HEK293 (cell line): ENCODE results near the gene C19orf44.
A peak's percentile ranks its signal among the peaks of the same experiment; 100 is the strongest.

ENCODE experiments used
- IKZF3 ChIP-seq: fragments of 450-650 bp; IDR thresholded peaks from 2 replicates; pipeline ENCODE4 v1.5.0; 2018; ENCODE audit warnings: missing biosample characterization, mild to moderate bottlenecking, missing genetic modification characterization, moderate library complexity
- KLF8 ChIP-seq: fragments of 450-650 bp; formaldehyde crosslinking; IDR thresholded peaks from 2 replicates; pipeline ENCODE4 v1.5.1; 2016; ENCODE audit warnings: missing biosample characterization, missing genetic modification characterization
- MZF1 ChIP-seq: fragments of 450-650 bp; formaldehyde crosslinking; IDR thresholded peaks from 2 replicates; pipeline ENCODE4 v1.5.1; 2017; ENCODE audit warnings: missing biosample characterization, missing genetic modification characterization, borderline replicate concordance
- SP2 ChIP-seq: fragments of 450-650 bp; formaldehyde crosslinking; IDR thresholded peaks from 2 replicates; pipeline ENCODE4 v1.5.1; 2016; ENCODE audit warnings: missing biosample characterization, missing genetic modification characterization
- TCF7L2 ChIP-seq: IDR thresholded peaks from 2 replicates; pipeline ENCODE4 v1.6.1; 2011; ENCODE audit warnings: low read depth, mild to moderate bottlenecking, inconsistent platforms, low read length, moderate library complexity, borderline replicate concordance
- ZNF146 ChIP-seq: fragments of 450-650 bp; formaldehyde crosslinking; IDR thresholded peaks from 2 replicates; pipeline ENCODE4 v1.5.1; 2016; ENCODE audit warnings: missing biosample characterization, missing genetic modification characterization
- ZNF184 ChIP-seq: fragments of 450-650 bp; IDR thresholded peaks from 2 replicates; pipeline ENCODE4 v1.5.1; 2018; ENCODE audit warnings: missing biosample characterization, mild to moderate bottlenecking, missing genetic modification characterization
- ZNF366 ChIP-seq: fragments of 450-650 bp; formaldehyde crosslinking; conservative IDR thresholded peaks from 2 replicates; pipeline ENCODE4 v1.5.1; 2016; ENCODE audit warnings: missing biosample characterization, missing genetic modification characterization
- ZNF596 ChIP-seq: fragments of 450-650 bp; IDR thresholded peaks from 2 replicates; pipeline ENCODE4 v1.5.0; 2018; ENCODE audit warnings: missing biosample characterization, mild to moderate bottlenecking, missing genetic modification characterization, moderate library complexity
- ZNF658 ChIP-seq: fragments of 450-650 bp; formaldehyde crosslinking; IDR thresholded peaks from 2 replicates; pipeline ENCODE4; 2016; ENCODE audit warnings: missing biosample characterization, missing genetic modification characterization
- ZNF677 ChIP-seq: fragments of 450-650 bp; IDR thresholded peaks from 2 replicates; pipeline ENCODE4 v1.5.0; 2018; ENCODE audit warnings: missing biosample characterization, mild to moderate bottlenecking, missing genetic modification characterization, moderate library complexity
- ZNF830 ChIP-seq: fragments of 450-650 bp; IDR thresholded peaks from 2 replicates; pipeline ENCODE4 v1.5.0; 2018; ENCODE audit warnings: missing biosample characterization, missing genetic modification characterization, low read depth, mild to moderate bottlenecking, moderate library complexity
- TF ChIP-seq, protein P1 (sequence below): fragments of 450-650 bp; formaldehyde crosslinking; optimal IDR thresholded peaks from 2 replicates; pipeline ENCODE3; 2016; ENCODE audit warnings: missing biosample characterization, mild to moderate bottlenecking, missing genetic modification characterization
- TF ChIP-seq, protein P2 (sequence below): fragments of 450-650 bp; formaldehyde crosslinking; conservative IDR thresholded peaks from 2 replicates; pipeline ENCODE4 v1.5.1; 2016; ENCODE audit warnings: low read depth, missing biosample characterization, missing genetic modification characterization
- TF ChIP-seq, protein P3 (sequence below): fragments of 450-650 bp; formaldehyde crosslinking; conservative IDR thresholded peaks from 2 replicates; pipeline ENCODE4 v1.5.1; 2016; ENCODE audit warnings: low read depth, missing biosample characterization, missing genetic modification characterization
- TF ChIP-seq, protein P4 (sequence below): fragments of 450-650 bp; formaldehyde crosslinking; IDR thresholded peaks from 2 replicates; pipeline ENCODE4 v1.5.0; 2017; ENCODE audit warnings: missing biosample characterization, missing genetic modification characterization, borderline replicate concordance
- TF ChIP-seq, protein P5 (sequence below): fragments of 450-650 bp; formaldehyde crosslinking; IDR thresholded peaks from 2 replicates; pipeline ENCODE4 v1.5.1; 2016; ENCODE audit warnings: missing biosample characterization, missing genetic modification characterization, borderline replicate concordance
- TF ChIP-seq, protein P6 (sequence below): fragments of 450-650 bp; formaldehyde crosslinking; IDR thresholded peaks from 2 replicates; pipeline ENCODE4 v1.5.1; 2016; ENCODE audit warnings: missing biosample characterization, missing genetic modification characterization

Gene C19orf44

DNA sequence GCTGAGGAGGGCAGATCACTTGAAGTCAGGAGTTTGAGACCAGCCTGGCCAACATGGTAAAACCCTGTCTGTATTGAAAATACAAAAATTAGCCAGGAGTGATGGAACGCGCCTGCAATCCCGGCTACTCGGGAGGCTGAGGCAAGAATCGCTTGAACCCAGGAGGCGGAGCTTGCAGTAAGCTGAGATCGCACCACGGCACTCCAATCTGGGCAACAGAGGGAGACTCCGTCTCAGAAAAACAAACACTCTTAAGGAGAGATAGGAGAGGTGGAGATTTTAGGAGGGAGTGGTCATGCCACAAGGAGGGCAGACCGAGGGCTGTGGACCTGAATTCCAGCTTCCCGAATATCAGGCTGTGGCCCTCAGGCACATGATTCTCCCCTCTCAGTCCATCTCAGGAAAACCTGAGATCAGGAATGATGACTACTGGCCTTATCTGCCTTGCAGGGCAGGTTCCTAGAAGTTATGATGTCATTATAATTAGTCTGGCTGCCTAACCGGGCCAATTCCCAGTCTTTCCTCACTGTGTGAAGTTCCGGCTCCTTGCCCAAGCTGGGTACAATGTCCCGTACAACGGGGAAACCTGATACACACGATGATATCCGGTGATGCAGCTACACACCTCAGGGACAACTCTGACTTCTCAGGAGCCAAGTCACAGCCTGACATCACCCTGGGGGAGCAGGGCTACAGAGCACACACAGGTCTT lies 73.6 kb downstream of the C19orf44 start (continued):
- TF ChIP-seq, protein P1, sequence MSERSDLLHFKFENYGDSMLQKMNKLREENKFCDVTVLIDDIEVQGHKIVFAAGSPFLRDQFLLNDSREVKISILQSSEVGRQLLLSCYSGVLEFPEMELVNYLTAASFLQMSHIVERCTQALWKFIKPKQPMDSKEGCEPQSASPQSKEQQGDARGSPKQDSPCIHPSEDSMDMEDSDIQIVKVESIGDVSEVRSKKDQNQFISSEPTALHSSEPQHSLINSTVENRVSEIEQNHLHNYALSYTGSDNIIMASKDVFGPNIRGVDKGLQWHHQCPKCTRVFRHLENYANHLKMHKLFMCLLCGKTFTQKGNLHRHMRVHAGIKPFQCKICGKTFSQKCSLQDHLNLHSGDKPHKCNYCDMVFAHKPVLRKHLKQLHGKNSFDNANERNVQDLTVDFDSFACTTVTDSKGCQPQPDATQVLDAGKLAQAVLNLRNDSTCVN: no peak
- TF ChIP-seq MZF1 (tag by site-specific recombination) (no peak), IKZF3 (tag by site-specific recombination) (peak; percentile 42; the same call in 1 of the 2 replicates), ZNF677 (tag by site-specific recombination) (no peak), ZNF366 (tag by site-specific recombination) (peak; percentile 96), ZNF596 (no peak), ZNF658 (no peak), ZNF146 (tag by site-specific recombination) (no peak), KLF8 (tag by site-specific recombination) (peak; percentile 62; the same call in 1 of the 2 replicates), TCF7L2 (no peak), SP2 (peak; percentile 60), ZNF830 (tag by site-specific recombination) (no peak), ZNF184 (tag by site-specific recombination) (0 out of 2 replicates have a peak, but pooled peaks have one; percentile 38)
- TF ChIP-seq, protein P2, sequence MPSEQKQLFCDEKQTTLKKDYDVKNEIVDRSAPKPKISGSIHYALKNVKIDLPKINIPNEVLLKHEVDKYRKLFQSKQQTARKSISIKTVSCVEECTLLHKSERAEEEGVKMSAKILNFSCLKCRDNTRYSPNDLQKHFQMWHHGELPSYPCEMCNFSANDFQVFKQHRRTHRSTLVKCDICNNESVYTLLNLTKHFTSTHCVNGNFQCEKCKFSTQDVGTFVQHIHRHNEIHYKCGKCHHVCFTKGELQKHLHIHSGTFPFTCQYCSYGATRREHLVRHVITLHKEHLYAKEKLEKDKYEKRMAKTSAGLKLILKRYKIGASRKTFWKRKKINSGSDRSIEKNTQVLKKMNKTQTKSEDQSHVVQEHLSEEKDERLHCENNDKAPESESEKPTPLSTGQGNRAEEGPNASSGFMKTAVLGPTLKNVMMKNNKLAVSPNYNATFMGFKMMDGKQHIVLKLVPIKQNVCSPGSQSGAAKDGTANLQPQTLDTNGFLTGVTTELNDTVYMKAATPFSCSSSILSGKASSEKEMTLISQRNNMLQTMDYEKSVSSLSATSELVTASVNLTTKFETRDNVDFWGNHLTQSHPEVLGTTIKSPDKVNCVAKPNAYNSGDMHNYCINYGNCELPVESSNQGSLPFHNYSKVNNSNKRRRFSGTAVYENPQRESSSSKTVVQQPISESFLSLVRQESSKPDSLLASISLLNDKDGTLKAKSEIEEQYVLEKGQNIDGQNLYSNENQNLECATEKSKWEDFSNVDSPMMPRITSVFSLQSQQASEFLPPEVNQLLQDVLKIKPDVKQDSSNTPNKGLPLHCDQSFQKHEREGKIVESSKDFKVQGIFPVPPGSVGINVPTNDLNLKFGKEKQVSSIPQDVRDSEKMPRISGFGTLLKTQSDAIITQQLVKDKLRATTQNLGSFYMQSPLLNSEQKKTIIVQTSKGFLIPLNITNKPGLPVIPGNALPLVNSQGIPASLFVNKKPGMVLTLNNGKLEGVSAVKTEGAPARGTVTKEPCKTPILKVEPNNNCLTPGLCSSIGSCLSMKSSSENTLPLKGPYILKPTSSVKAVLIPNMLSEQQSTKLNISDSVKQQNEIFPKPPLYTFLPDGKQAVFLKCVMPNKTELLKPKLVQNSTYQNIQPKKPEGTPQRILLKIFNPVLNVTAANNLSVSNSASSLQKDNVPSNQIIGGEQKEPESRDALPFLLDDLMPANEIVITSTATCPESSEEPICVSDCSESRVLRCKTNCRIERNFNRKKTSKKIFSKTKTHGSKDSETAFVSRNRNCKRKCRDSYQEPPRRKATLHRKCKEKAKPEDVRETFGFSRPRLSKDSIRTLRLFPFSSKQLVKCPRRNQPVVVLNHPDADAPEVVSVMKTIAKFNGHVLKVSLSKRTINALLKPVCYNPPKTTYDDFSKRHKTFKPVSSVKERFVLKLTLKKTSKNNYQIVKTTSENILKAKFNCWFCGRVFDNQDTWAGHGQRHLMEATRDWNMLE: 0 out of 2 replicates have a peak, but pooled peaks have one; percentile 17
- TF ChIP-seq, protein P3, sequence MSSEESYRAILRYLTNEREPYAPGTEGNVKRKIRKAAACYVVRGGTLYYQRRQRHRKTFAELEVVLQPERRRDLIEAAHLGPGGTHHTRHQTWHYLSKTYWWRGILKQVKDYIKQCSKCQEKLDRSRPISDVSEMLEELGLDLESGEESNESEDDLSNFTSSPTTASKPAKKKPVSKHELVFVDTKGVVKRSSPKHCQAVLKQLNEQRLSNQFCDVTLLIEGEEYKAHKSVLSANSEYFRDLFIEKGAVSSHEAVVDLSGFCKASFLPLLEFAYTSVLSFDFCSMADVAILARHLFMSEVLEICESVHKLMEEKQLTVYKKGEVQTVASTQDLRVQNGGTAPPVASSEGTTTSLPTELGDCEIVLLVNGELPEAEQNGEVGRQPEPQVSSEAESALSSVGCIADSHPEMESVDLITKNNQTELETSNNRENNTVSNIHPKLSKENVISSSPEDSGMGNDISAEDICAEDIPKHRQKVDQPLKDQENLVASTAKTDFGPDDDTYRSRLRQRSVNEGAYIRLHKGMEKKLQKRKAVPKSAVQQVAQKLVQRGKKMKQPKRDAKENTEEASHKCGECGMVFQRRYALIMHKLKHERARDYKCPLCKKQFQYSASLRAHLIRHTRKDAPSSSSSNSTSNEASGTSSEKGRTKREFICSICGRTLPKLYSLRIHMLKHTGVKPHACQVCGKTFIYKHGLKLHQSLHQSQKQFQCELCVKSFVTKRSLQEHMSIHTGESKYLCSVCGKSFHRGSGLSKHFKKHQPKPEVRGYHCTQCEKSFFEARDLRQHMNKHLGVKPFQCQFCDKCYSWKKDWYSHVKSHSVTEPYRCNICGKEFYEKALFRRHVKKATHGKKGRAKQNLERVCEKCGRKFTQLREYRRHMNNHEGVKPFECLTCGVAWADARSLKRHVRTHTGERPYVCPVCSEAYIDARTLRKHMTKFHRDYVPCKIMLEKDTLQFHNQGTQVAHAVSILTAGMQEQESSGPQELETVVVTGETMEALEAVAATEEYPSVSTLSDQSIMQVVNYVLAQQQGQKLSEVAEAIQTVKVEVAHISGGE (tag by site-specific recombination): peak; percentile 65; the same call in 1 of the 2 replicates
- TF ChIP-seq, protein P4, sequence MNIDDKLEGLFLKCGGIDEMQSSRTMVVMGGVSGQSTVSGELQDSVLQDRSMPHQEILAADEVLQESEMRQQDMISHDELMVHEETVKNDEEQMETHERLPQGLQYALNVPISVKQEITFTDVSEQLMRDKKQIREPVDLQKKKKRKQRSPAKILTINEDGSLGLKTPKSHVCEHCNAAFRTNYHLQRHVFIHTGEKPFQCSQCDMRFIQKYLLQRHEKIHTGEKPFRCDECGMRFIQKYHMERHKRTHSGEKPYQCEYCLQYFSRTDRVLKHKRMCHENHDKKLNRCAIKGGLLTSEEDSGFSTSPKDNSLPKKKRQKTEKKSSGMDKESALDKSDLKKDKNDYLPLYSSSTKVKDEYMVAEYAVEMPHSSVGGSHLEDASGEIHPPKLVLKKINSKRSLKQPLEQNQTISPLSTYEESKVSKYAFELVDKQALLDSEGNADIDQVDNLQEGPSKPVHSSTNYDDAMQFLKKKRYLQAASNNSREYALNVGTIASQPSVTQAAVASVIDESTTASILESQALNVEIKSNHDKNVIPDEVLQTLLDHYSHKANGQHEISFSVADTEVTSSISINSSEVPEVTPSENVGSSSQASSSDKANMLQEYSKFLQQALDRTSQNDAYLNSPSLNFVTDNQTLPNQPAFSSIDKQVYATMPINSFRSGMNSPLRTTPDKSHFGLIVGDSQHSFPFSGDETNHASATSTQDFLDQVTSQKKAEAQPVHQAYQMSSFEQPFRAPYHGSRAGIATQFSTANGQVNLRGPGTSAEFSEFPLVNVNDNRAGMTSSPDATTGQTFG (tag by site-specific recombination): no peak
- TF ChIP-seq, protein P5, sequence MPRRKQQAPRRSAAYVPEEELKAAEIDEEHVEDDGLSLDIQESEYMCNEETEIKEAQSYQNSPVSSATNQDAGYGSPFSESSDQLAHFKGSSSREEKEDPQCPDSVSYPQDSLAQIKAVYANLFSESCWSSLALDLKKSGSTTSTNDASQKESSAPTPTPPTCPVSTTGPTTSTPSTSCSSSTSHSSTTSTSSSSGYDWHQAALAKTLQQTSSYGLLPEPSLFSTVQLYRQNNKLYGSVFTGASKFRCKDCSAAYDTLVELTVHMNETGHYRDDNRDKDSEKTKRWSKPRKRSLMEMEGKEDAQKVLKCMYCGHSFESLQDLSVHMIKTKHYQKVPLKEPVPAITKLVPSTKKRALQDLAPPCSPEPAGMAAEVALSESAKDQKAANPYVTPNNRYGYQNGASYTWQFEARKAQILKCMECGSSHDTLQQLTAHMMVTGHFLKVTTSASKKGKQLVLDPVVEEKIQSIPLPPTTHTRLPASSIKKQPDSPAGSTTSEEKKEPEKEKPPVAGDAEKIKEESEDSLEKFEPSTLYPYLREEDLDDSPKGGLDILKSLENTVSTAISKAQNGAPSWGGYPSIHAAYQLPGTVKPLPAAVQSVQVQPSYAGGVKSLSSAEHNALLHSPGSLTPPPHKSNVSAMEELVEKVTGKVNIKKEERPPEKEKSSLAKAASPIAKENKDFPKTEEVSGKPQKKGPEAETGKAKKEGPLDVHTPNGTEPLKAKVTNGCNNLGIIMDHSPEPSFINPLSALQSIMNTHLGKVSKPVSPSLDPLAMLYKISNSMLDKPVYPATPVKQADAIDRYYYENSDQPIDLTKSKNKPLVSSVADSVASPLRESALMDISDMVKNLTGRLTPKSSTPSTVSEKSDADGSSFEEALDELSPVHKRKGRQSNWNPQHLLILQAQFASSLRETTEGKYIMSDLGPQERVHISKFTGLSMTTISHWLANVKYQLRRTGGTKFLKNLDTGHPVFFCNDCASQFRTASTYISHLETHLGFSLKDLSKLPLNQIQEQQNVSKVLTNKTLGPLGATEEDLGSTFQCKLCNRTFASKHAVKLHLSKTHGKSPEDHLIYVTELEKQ: 0 out of 2 replicates have a peak, but pooled peaks have one; percentile 8
- TF ChIP-seq, protein P6, sequence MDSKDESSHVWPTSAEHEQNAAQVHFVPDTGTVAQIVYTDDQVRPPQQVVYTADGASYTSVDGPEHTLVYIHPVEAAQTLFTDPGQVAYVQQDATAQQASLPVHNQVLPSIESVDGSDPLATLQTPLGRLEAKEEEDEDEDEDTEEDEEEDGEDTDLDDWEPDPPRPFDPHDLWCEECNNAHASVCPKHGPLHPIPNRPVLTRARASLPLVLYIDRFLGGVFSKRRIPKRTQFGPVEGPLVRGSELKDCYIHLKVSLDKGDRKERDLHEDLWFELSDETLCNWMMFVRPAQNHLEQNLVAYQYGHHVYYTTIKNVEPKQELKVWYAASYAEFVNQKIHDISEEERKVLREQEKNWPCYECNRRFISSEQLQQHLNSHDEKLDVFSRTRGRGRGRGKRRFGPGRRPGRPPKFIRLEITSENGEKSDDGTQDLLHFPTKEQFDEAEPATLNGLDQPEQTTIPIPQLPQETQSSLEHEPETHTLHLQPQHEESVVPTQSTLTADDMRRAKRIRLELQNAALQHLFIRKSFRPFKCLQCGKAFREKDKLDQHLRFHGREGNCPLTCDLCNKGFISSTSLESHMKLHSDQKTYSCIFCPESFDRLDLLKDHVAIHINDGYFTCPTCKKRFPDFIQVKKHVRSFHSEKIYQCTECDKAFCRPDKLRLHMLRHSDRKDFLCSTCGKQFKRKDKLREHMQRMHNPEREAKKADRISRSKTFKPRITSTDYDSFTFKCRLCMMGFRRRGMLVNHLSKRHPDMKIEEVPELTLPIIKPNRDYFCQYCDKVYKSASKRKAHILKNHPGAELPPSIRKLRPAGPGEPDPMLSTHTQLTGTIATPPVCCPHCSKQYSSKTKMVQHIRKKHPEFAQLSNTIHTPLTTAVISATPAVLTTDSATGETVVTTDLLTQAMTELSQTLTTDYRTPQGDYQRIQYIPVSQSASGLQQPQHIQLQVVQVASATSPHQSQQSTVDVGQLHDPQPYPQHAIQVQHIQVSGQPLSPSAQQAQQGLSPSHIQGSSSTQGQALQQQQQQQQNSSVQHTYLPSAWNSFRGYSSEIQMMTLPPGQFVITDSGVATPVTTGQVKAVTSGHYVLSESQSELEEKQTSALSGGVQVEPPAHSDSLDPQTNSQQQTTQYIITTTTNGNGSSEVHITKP (tag by site-specific recombination): peak; percentile 84
